HG03095 (cell line): ENCODE data around the gene SLC9A5.

Source experiments
- ATAC-seq: cut with Tn5 transposase; IDR thresholded peaks from one replicate; pipeline ENCODE4 v1.9.1; 2021; ENCODE audit warnings: moderate library complexity; ENCODE audit not compliant: unreplicated experiment

Gene SLC9A5

DNA sequence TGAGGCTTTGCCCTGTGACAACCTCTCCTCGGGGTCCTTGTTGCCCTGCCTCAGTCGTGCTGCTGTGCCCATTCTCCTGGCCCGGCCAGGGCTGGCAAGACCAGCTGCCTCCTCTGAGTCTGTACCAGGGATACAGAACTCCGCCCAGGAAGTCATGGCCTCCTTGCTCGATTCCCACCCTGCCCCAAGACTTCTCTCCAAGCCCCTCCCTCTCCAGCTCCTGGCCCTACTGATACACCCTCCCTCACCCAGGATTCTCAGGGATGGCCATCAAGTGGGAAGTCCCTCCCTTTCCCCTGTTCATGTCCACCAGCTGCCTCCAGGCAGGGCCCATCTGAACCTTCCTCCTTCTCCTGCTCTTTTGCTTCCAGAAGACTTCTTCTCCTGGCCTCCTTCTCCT, 33.1 kb upstream of the SLC9A5 start:
- no peak for ATAC-seq

- ATAC-seq: no peak
These were observed 31.9 kb upstream of the SLC9A5 start for GRCh38 chr16:67216612-67217490.

GRCh38 chr16:67223992-67224391, 24.8 kb upstream of the SLC9A5 start:
- ATAC-seq: no peak

- no peak for ATAC-seq
These were observed 22.4 kb upstream of the SLC9A5 start for GRCh38 chr16:67226295-67226803.

DNA sequence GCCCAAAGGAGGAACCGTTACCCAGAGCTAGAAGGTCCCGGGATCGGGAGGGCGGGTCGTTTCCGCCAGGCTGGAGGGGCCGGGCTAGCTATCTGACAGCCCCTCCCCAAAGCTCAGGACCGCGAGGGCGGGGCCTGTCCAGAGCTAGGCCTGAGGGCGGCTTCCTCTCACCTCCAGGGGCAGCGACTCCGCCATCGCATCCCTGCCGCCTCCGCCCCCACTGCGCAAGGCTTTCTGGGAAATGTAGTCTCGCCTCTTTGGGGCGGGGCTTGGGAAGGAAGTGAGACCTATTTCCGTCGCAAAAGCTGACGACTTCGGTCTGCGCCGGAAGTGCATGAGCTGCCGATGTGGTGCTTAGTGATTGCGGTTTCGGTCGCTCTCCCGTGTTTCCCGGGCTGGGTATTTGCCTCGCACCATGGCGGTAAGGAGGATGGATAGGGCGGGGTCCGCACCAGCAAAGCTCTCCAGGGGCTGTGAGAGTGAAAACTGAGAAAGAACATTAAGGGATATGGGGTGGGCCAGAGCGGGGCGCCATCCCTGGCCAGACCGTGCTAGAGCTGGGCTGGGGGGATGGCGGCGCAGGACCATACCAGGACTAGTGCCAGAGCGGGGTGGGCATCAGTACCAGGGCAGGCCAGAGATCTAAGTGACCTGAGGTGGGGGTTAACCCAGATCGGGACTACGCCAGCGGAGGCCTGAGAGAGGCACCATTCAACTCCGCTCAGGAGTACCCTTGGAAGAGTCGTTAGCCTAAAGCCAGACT, 21.8 kb upstream of the SLC9A5 start, which contains the start of gene TMEM208:
TMEM208 (plus strand) TSS at position 327 of the 763 bp plus-strand sequence; CDS start at position 416, 89 bp downstream.
- peak; percentile 90 for ATAC-seq

GRCh38 chr16:67227567-67227921, 21.2 kb upstream of the SLC9A5 start:
- ATAC-seq: no peak

- no peak for ATAC-seq
These were observed 20.6 kb upstream of the SLC9A5 start for GRCh38 chr16:67228034-67228785.

- ATAC-seq: no peak
These were observed 19.9 kb upstream of the SLC9A5 start for GRCh38 chr16:67228905-67229304.

DNA sequence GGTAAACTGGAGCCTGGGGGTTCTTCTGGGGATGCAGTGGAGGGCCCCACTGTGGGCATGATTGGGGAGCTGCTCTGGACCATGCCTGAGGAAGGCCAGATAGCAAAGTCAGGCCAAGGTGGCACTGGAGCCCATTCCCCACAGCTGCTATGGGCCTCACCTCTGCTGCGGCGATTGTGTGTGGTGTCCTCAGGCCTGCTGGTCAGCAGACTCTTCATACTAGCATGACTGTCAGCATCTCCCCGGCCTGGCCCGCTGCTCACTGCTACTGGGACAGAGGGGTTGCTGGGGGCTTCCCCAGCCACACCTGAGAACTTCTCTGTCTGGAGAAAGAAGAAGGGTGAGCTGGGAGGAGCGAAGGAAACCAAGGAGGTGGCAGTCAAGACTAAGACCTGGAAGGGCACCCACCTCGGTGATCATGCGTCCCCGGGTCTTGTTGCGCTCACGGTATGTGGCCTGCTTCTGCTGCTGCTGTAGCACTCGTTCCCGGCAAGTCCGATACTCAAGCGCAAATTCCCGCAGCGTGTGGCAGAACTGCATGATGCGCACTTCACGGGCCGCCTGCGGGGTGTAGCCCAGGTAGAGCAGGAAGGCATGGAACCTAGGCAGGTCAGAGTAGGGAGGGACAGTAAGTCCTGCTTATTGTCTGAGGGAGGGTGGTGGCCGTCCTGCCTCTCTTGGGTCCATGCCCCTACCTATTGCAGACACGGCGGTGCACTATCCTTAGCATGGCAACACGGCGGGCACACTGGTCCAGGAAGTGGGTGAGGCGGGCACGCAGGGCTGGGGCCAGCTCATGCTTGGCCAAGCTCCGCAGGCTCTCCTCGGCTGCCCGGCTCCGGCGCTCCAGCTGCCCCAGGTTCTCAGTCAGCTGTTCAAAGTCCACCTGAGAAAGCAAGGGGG, 18.6 kb upstream of the SLC9A5 start:
- ATAC-seq: no peak

- ATAC-seq: no peak
These were observed 17.7 kb upstream of the SLC9A5 start for GRCh38 chr16:67230809-67231660.

DNA sequence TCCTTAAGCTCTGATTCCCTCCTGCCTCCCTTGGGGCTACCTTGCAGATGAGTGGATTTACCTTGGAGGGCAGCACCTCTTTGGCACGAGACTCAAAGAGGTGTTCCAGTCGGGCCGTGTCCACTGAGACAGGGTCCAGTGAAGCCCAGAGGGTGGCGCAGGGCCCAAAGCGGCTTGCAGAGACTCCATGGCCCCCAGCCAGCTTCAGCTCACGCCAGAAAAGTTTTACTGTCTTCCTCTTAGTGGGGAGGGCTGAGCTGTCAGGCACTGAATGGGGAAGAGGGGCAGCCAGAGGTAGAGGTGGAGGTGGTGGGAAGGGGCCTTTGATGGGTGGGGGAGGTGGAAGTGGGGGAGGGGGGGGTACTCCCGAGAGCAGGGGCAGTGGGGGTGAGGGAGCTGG, 15.2 kb upstream of the SLC9A5 start:
- no peak for ATAC-seq

GRCh38 chr16:67234180-67234597, 14.6 kb upstream of the SLC9A5 start:
- no peak for ATAC-seq

GRCh38 chr16:67235816-67236562, 12.8 kb upstream of the SLC9A5 start:
- no peak for ATAC-seq

- ATAC-seq: no peak
These were observed 12.0 kb upstream of the SLC9A5 start for GRCh38 chr16:67236563-67237395.

- no peak for ATAC-seq
These were observed 11.1 kb upstream of the SLC9A5 start for GRCh38 chr16:67237396-67238277.

DNA sequence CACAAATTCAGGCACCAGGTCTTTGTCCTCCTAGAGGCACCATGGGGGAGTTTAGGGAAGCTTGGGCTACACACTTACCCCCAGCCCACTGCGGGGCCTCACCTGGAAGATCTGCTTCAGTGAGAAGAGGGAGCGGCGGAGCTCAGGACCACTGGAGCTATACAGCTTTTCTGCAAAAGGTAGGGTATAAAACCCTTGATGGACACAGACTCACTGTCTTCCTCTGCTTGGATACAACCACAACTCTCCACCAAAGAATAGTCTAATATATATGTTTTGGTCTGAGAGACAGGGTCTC, 10.6 kb upstream of the SLC9A5 start:
- ATAC-seq: no peak
